Activated naive CD8-positive, alpha-beta T cell treated with anti-CD3 and anti-CD28 coated beads, Interleukin-2, amount 10 ng/mL, durations not matched to agents 7 days and 5 days (primary cell): Measurements from ENCODE around the gene ICAM1. TPM values are rescaled to one million over a fixed set of nuclear protein-coding genes. Genes with fewer than 3 reads are reported as not detected.

ENCODE experiments used
- ATAC-seq: fragments of 150-1000 bp; cut with Tn5 transposase; one replicate; pipeline ENCODE4 v1.10.0; 2021; ENCODE audit warnings: low read depth, moderate library complexity
- POLR2A ChIA-PET: fragments of 350-600 bp; sonication (Branson Sonifier 250); formaldehyde crosslinking; loops from one replicate; lab custom pipeline; 2021; ENCODE audit warnings: antibody characterized with exemption; lab: Charles Lee
- DNase-seq: peaks from one replicate; pipeline ENCODE4 v3.0.0; 2021
- H3K27ac Mint-ChIP-seq: one replicate; pipeline ENCODE4 v1.8.0; 2022; ENCODE audit warnings: mild to moderate bottlenecking, mixed read lengths
- H3K27me3 Mint-ChIP-seq: one replicate; pipeline ENCODE4 v1.8.0; 2022; ENCODE audit warnings: mild to moderate bottlenecking, moderate library complexity, mixed read lengths
- H3K36me3 Mint-ChIP-seq: one replicate; pipeline ENCODE4 v1.8.0; 2021; ENCODE audit warnings: mild to moderate bottlenecking, mixed read lengths
- H3K4me1 Mint-ChIP-seq: one replicate; pipeline ENCODE4 v1.8.0; 2021; ENCODE audit warnings: mixed read lengths
- H3K4me3 Mint-ChIP-seq: one replicate; pipeline ENCODE4 v1.8.0; 2022; ENCODE audit warnings: mild to moderate bottlenecking, moderate library complexity, mixed read lengths
- H3K9me3 Mint-ChIP-seq: one replicate; pipeline ENCODE4 v1.8.0; 2021; ENCODE audit warnings: mixed read lengths
- total RNA-seq, 2 experiments: library from RNA; stranded (reverse); gene quantifications; one replicate each; pipeline ENCODE4 v1.2.3, GENCODE V29; 2021

The ICAM1 gene
- total RNA-seq = 10 to 100 TPM in 1 of 2 experiments, 1 to 10 TPM in 1; 9.5 to 11.7 TPM

- H3K36me3 Mint-ChIP-seq = peaks cover 5% of the 10 kb centered on the region
- ATAC-seq (peak; percentile 65), DNase-seq (peak; percentile 83)
- POLR2A ChIA-PET = interaction anchor here (0.6 to 4.7 kb wide), 26 partner anchors 10 to 891 kb away, joined by 3 to 60 read pairs (median 6); partner anchors contain the start of genes CDC37, FDX2, ICAM4 and ICAM5
- no peaks in the 10 kb centered on the region for H3K9me3 Mint-ChIP-seq
- H3K27ac Mint-ChIP-seq = peak within 1 kb of the TSS; percentile 92
- H3K27me3 Mint-ChIP-seq = no peaks in the 10 kb centered on the region
- H3K4me1 Mint-ChIP-seq = peaks cover 23% of the 10 kb centered on the region
- H3K4me3 Mint-ChIP-seq = peak within 1 kb of the TSS; percentile 86
Observed at GRCh38 chr19:10270616-10271394, at the start of gene ICAM1. ICAM1 (plus strand) TSS chr19:10271120; CDS start chr19:10271160, 40 bp downstream.

- no peaks in the 10 kb centered on the region for H3K9me3 Mint-ChIP-seq
- H3K36me3 Mint-ChIP-seq = peaks cover 3% of the 10 kb centered on the region
- H3K4me1 Mint-ChIP-seq = no peaks in the 10 kb centered on the region
- no peak overlapping the region for H3K27ac Mint-ChIP-seq
- DNase-seq (no peak), ATAC-seq (no peak)
- POLR2A ChIA-PET = interaction anchor here (0.6 kb wide), 1 partner anchor 123 kb away, joined by 5 read pairs; no protein-coding TSS in a partner anchor
- no peak overlapping the region for H3K4me3 Mint-ChIP-seq
- H3K27me3 Mint-ChIP-seq = peaks cover 2% of the 10 kb centered on the region
Observed at GRCh38 chr19:10222201-10222890, 48.6 kb upstream of the ICAM1 start.

- Mint-ChIP-seq H3K36me3 (peaks cover 3% of the 10 kb centered on the region), H3K27ac (no peak overlapping the region), H3K4me3 (no peak overlapping the region), H3K9me3 (no peaks in the 10 kb centered on the region), H3K27me3 (peaks cover 2% of the 10 kb centered on the region), H3K4me1 (no peaks in the 10 kb centered on the region)
- no peak for DNase-seq
- POLR2A ChIA-PET = no interaction called here
- ATAC-seq = no peak
Observed at GRCh38 chr19:10223488-10224213, 47.3 kb upstream of the ICAM1 start.

- peaks cover 2% of the 10 kb centered on the region for H3K4me1 Mint-ChIP-seq
- ATAC-seq = no peak
- no peaks in the 10 kb centered on the region for H3K9me3 Mint-ChIP-seq
- POLR2A ChIA-PET = no interaction called here
- no peak overlapping the region for H3K4me3 Mint-ChIP-seq
- H3K36me3 Mint-ChIP-seq = peaks cover 3% of the 10 kb centered on the region
- no peak for DNase-seq
- H3K27ac Mint-ChIP-seq = no peak overlapping the region
- peaks cover 2% of the 10 kb centered on the region for H3K27me3 Mint-ChIP-seq
Observed at GRCh38 chr19:10224337-10224736, 46.6 kb upstream of the ICAM1 start.

GRCh38 chr19:10226021-10226375, 44.9 kb upstream of the ICAM1 start:
- H3K9me3 Mint-ChIP-seq = no peaks in the 10 kb centered on the region
- no peak for DNase-seq

GRCh38 chr19:10226376-10227025, 44.4 kb upstream of the ICAM1 start:
- H3K36me3 Mint-ChIP-seq = peaks cover 3% of the 10 kb centered on the region
- no peak for DNase-seq
- POLR2A ChIA-PET = interaction anchor here (0.6 kb wide), 1 partner anchor 155 kb away, joined by 4 read pairs; no protein-coding TSS in a partner anchor
- no peak for ATAC-seq
- no peaks in the 10 kb centered on the region for H3K27me3 Mint-ChIP-seq
- H3K4me1 Mint-ChIP-seq = peaks cover 6% of the 10 kb centered on the region
- no peaks in the 10 kb centered on the region for H3K9me3 Mint-ChIP-seq
- H3K4me3 Mint-ChIP-seq = no peak overlapping the region
- H3K27ac Mint-ChIP-seq = no peak overlapping the region

More at GRCh38 chr19:10226021-10226375, 44.9 kb upstream of the ICAM1 start:
- POLR2A ChIA-PET = interaction anchor here (0.6 kb wide), 1 partner anchor 156 kb away, joined by 4 read pairs; no protein-coding TSS in a partner anchor
- Mint-ChIP-seq H3K4me3 (no peak overlapping the region), H3K27ac (no peak overlapping the region), H3K4me1 (peaks cover 5% of the 10 kb centered on the region), H3K27me3 (peaks cover under 1% of the 10 kb centered on the region), H3K36me3 (peaks cover 3% of the 10 kb centered on the region)
- no peak for ATAC-seq

GRCh38 chr19:10227026-10227971, 43.6 kb upstream of the ICAM1 start:
- H3K4me1 Mint-ChIP-seq = peaks cover 10% of the 10 kb centered on the region
- no peak overlapping the region for H3K27ac Mint-ChIP-seq
- POLR2A ChIA-PET = interaction anchor here (0.8 to 1.5 kb wide), 2 partner anchors 23 to 108 kb away, joined by 5 to 7 read pairs; partner anchors contain the start of gene EIF3G
- peaks cover 3% of the 10 kb centered on the region for H3K36me3 Mint-ChIP-seq
- no peaks in the 10 kb centered on the region for H3K9me3 Mint-ChIP-seq
- no peak for ATAC-seq
- no peak for DNase-seq
- H3K4me3 Mint-ChIP-seq = no peak overlapping the region
- no peaks in the 10 kb centered on the region for H3K27me3 Mint-ChIP-seq

GRCh38 chr19:10228393-10228792, 42.5 kb upstream of the ICAM1 start:
- peaks cover 10% of the 10 kb centered on the region for H3K4me1 Mint-ChIP-seq
- ATAC-seq (no peak), DNase-seq (no peak)
- no peak overlapping the region for H3K4me3 Mint-ChIP-seq
- no peaks in the 10 kb centered on the region for H3K9me3 Mint-ChIP-seq
- H3K27me3 Mint-ChIP-seq = no peaks in the 10 kb centered on the region
- POLR2A ChIA-PET = interaction anchor here (1.3 to 1.5 kb wide), 3 partner anchors 21 to 34 kb away, joined by 3 to 7 read pairs (median 3); partner anchors contain the start of genes DNMT1 and MRPL4
- H3K36me3 Mint-ChIP-seq = peaks cover 1% of the 10 kb centered on the region
- no peak overlapping the region for H3K27ac Mint-ChIP-seq

GRCh38 chr19:10228920-10229319, 42.0 kb upstream of the ICAM1 start:
- POLR2A ChIA-PET = interaction anchor here (1.3 to 1.5 kb wide), 3 partner anchors 21 to 35 kb away, joined by 3 to 7 read pairs (median 3); partner anchors contain the start of genes DNMT1 and MRPL4
- no peak overlapping the region for H3K4me3 Mint-ChIP-seq
- H3K27me3 Mint-ChIP-seq = no peaks in the 10 kb centered on the region
- peaks cover 10% of the 10 kb centered on the region for H3K4me1 Mint-ChIP-seq
- peaks cover 1% of the 10 kb centered on the region for H3K36me3 Mint-ChIP-seq
- H3K27ac Mint-ChIP-seq = no peak overlapping the region
- no peak for ATAC-seq
- no peaks in the 10 kb centered on the region for H3K9me3 Mint-ChIP-seq
- DNase-seq = no peak

- no peak for DNase-seq
- H3K27me3 Mint-ChIP-seq = no peaks in the 10 kb centered on the region
Observed at GRCh38 chr19:10230173-10230860, 40.6 kb upstream of the ICAM1 start.

More at GRCh38 chr19:10230173-10230860, 40.6 kb upstream of the ICAM1 start:
- H3K27ac Mint-ChIP-seq = peak overlapping the region; percentile 75
- POLR2A ChIA-PET = interaction anchor here (0.6 kb wide), 1 partner anchor 44 kb away, joined by 6 read pairs; no protein-coding TSS in a partner anchor
- peak; percentile 26 for ATAC-seq
- peak overlapping the region; percentile 87 for H3K4me3 Mint-ChIP-seq
- peaks cover 15% of the 10 kb centered on the region for H3K4me1 Mint-ChIP-seq
- no peaks in the 10 kb centered on the region for H3K9me3 Mint-ChIP-seq
- no peaks in the 10 kb centered on the region for H3K36me3 Mint-ChIP-seq
